T-helper 22 cell (primary cell): ENCODE measurements around the gene DNAJB5.

Experiments used
- DNase-seq: peaks from one replicate; pipeline ENCODE4 v3.0.0-alpha.2; 2020; ENCODE audit warnings: low read depth

DNAJB5 gene

DNA sequence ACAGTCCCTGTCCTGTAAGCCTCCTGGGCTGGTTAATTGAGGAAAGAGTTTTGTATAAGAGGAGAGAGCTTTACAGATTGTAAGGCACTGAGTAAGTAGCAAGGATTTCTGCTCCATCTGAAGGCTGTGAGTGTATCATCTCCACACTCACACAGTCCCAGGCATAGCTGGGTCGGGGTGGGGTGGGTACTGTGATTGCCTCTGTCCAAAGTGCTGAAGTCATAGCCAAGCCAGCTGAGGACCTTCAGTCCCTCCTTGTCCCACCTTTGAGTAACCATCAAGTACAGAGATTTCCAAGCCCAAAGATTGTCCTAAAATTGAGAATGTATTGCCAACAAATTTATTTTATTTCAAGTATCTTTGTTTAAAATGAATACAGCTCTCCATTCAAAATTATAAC, 5.5 kb upstream of the DNAJB5 start:
- DNase-seq = no peak

DNA sequence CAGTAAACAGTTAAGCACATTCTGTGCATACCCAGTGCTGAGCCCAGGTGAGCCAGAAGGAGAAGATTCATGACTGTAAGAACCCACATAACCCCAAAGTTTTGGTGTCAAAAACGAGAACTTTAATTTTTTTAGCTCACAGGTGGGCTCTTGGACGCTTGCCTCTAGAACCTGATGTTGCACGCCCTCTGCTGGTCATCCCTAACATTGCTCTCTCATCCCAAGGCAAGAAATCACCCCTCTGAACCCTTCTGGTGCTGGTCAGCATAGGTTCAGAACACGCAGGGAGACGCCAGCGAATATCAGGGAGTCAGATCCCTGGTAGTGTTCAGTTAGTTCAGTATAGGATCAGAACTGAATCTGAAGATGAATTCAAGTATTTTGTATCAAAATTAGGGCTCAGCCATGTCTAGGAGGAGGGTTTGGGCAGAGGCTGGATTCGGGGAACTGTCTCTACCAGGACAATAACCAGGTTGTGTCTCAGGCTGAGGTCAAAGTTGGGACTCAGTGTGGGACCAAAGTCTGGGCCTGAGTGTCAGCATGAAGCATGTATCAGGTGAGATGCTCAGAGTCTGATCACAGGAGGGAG, 4.1 kb upstream of the DNAJB5 start:
- DNase-seq = no peak

DNA sequence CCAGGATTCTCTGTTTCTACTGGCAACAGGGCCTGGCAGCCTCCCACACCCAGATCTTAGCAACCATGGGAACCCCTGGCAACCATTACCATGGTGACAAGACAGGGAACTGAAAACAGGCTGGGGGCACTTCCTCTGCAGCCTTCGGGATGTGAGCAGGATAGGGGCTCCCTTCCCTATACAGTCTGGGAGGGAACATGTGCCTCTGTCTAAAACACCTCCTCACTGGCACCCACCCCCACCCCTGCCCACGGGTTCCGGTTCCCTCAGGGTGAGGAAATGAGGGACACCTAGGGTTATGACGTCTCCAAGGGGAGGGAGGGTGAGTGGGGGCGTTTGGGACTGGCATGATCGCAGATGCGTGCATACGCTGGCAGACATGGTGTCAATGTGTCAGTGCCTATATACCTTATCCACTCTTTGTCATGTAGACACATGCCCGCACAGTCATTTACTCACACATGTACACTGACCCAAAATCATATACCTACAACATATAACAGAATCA, 3.0 kb upstream of the DNAJB5 start:
- DNase-seq = peak; percentile 69

DNA sequence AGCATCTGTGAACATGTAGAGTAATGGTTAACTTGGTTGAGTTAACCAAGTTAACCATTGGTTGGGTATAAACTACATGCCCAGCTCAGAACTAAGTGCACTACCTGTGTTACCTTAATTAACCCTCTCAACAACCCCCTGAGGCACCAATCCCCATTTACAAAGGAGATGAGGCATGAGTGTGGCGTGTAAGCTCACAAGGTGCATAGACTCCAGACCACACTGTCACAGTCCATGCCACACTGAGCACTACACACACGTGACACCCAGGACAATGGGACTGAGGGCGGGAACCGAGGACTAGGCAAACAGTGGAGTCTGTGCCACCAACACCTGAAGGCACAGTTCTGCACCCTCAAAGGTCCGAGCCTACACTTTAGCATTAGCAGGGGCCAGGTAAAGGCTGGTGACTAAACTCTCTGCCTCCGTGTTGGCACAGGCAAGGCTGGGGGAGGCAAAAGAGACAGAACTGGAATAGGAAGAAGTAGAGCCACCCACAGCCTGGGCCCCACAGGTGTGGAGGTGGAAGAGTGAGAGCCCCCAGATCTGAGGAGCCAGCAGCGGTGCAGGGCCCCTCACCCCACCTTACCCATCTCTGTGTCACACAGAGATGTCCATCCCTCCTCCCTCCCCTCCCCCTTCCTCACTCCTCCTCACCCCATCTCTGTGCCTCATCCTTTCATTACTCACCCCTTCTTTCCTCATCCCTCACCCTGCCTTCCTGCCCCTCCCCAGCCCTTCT, 2.2 kb upstream of the DNAJB5 start:
- no peak for DNase-seq

DNA sequence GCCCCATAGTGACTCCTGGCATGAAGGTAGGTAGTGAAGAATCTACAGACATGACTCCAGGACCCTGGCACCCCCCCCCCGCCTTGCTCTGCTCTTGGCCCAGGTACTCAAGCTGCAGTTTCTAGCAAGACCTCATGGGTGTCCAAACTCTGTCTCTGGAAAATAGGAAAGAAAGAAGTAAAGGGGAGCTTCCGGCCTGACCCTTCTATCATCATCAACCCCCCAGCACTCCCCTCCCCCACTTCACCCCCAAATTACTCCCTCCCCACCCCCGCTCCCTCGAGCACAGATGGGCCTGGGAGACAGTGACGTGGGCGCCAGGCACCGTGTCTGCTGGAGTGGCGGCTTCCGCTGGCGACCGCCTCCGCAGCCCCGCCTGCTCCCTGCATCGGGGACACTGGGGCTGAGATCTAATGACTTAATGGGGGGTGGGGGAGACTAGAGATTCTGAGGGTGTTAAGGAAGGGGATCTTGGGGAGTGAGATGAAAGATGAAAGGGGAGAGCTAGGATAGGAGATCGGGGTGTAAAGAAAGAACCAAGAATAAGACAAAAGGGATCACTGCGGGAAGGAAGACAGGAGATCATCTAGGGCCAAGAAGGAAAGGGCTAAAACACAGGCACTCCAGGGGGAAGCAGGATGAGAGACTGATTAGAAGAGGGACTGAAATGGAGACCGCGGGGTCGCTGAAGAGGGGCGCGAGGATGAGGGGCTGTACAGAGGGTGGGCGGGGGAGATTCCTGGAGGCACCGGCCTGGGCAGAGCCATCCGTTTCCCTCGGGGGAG, 1.1 kb upstream of the DNAJB5 start:
- DNase-seq = peak; percentile 41

DNA sequence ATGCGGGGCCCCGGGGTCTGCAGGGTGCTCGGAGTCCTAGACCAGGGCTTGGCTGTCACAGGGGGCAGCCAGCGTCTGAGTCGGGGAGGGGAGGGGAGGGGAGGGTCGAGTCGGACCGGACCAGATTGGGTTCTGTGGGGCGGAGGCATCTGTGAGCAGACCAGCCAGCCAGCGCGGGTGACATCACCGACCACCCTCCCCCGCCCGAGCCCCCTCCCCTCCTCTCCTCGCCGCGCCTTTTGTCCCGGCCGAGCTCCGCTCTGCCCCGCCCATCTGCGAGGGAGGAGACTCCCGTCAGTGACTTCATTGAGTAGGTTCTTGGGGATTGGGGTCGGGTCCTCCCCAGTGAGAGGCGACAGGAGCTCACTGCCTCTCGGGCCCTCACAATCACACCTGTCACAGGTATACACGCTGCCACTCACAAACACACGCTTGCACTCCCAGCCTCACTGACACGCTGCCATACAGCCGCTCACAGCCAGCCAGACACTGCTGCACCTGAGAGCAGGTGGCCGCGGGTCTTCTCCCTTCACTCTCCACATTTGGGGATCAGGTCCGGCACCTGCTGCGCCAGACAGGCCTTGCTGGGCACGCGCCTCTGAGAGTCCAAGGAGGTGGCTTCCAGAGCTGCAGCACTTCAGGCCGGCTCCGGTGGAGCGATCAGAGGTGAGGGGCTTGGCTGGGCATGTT, 546 bp downstream of the DNAJB5 start:
- peak; percentile 47 for DNase-seq

DNA sequence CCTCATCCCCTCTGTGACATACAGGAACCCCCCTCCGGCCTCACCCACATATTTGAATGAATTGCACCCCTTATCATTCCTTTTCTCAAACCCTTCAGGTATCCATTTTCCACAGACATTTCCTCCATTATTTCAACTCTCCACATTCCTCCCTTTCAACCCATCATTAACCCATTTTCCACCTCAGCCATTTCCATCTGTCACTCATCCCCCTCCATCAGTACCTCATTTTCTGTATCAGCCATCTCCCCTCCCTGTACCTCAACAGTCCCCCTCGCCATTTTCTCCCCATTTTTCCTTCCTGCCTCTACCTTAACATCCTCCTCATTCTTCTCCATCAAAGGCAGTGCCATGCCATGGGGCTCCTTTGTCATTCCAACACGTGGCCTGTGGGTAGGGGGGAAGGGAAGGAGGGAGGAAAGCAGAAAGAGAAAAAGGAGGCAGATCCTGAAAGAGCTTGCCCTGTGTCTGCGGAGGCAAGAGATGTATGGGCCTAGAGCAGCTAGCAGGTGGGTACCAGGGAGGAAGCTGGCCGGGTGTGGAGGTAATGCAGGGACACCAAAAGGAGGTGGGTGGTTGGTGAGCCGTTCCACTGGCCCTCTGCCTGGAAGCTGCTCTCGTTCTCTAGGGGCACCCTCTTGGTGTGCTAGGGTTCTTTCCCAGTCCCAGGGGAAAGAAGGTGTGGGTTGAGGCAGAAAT, 1.5 kb downstream of the DNAJB5 start:
- no peak for DNase-seq

DNA sequence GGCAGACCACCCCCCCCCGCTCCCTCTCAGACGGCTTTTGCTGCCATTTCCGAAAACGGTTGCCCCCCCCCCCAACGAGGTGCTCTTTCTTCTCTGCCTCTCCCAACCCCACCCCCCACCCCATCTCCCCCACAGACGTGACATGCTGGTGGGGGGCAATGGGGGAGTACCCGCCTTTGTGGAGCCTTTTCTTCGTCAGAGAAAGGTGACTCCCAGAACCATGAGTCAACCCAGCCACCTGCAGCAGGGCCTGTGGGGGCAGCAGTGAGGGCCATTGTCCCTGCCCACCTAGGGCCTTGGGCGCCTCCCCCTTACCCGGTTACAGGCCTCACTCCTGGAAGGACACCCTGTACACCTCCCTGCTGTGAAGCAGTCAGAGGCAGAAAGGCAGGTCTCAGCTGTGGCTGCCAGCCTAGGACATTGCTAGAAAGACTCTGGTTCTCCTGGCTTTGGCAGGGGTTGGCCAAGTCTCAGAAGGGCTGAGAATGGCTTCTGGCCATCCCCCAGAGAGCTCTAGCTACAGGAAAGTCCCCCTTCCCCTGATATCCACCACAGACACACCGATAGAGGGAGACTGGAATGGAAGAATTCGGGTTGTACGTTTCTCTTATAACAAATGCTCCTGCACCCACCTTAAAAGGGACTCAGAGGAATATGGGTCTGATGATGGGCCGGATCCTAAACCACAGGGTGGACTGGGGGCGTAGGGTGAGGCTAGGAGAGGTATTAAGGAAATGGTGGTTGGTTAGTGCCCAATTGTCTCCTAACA, 2.2 kb downstream of the DNAJB5 start:
- no peak for DNase-seq

DNA sequence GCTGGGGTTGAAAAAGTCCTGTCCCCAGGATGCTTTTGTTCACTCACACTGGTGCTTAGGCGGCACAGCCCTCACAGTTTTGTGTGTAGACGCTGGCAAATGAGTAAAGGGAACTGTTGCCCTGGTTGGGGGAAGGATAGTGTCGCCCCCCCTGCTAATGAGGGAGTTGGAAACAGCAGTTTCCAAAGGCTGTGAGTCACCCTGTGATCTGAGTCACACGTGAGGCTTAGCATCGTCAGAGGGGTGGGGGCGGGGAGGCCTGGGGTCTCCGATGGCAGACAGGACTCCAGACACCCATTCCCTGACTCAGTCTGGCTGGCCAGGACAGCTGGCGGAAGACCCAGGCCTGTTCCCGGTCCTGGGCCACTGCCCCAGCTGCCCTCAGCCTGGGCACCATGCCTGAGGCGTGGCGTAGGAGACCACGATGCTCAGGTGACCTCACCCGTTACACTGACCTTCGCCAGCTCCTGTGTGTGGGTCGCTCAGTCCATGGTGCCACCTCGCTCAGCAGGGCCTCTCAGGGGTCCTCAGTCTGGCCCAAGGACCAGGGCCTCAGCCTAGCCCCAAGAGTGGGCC, 2.9 kb downstream of the DNAJB5 start:
- DNase-seq = no peak

DNA sequence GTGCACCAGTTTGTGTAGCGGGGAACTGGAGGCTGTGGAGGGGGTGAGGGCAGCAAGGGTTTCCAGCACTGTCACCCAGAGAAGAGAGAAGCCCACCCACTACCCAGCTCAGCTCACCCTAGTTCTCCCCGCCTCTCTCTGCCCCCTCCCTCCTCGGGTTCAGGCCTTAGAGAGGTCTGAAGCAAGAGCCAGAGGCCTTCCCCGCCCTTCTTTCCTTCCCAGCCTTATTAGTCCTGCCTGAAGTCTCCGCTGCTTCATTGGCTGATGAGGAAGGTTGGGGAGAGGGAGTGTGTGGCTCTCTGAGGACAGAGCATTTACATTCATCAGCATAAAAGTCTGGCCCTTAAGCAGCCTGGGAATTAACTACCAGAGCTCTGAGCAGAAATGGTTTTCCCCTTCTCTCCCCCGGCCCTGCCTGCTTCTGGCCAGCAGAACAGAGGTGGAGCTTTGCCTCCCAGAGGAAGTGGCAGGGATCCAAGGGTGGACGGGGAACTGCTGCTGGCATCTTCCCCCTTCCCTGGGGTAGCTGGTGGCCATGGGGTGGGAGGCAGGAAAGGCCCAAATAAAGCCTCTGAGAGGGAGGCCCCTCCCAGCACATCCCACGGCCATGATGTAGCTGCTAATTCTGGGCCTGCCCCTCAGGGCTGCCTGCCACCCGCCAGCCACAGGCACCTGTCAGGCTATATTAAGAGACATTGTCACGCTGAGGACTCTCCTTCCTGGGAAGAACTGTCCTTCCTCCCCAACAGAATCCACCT, 4.1 kb downstream of the DNAJB5 start:
- no peak for DNase-seq

DNA sequence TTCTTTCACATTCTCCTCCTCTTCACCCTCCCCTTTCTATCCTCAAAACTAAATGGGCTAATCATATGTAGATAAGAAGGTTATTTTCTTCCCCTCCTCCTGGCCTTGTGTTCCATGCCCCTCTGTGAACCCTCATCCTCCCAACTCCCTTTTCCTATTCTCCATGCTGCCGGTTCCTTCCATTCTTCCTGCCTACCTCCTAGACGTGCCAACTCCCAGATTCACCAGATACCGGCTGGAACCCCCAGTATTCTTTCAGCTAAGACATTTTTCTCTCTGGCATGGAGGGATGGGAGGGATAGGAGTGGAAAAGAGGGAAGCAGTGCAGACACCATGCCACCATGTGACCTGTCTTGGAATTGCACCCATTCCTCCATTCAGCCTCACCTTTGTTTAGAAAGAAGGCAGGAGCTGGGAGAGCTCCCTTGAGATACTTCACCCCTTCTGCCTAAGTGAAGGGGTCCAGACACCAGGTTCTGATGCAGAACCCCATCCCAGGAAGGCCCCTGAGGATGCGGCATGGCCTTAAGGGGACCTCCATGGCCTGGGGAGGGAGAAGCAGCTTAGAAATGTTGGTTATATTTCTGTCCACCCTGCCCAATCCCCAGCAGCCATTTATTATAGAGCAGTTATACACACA, 4.8 kb downstream of the DNAJB5 start:
- no peak for DNase-seq

DNA sequence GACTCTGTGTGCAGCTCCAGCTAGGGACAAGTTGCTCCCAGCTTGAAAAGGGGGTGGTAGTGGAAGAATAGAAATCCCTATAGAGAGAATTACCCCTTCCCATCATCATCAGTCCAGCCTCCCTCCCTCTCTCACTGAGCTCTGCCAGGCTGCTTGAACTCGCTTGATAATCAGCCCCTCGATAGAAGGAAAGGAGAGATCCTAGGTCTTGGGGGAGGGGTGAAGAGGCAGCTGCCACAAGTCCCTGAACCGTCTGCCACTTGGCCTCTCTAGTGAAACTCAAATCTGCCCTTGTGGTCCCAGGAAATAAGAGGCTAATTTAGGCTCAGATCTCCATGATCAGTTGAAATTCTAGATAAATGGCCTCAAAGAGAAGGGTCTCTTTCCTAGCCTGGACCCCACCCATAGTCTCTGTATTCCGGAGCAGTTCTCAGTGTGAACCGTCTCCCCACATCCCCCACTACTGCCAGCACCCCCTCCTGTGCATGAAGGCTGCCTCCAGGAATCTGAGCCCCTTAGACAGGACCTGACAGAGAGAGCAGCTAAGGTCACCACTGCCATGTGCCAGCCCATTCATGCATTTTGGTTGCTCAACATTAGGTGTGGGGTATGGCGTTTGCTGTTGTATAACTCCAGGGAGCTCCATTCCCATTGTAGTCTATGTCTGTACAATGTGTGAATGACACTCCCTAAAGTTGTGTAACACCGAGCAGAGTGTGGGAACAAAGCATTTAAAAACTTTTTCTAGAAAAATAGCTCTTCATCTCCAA, 5.5 kb downstream of the DNAJB5 start:
- DNase-seq = no peak

DNA sequence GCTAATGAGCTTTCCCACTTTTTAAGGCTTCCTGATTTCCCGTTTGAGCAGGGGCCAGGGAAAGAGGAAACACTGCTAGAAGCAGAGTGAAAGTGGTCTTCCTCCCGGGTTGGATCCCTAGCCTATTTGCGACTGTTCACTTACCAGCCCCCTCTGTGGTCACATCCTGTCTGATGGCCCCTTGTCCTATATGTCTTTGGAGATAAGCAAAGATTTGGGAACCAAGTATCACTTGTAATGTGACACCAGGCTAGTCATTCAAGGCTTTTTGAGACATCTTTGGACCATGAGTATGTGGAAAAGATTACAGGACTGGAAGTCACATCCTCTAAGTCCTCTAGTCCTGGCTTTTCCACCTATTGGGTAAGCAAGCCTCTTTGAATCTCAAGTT, 6.1 kb downstream of the DNAJB5 start:
- DNase-seq = no peak

DNA sequence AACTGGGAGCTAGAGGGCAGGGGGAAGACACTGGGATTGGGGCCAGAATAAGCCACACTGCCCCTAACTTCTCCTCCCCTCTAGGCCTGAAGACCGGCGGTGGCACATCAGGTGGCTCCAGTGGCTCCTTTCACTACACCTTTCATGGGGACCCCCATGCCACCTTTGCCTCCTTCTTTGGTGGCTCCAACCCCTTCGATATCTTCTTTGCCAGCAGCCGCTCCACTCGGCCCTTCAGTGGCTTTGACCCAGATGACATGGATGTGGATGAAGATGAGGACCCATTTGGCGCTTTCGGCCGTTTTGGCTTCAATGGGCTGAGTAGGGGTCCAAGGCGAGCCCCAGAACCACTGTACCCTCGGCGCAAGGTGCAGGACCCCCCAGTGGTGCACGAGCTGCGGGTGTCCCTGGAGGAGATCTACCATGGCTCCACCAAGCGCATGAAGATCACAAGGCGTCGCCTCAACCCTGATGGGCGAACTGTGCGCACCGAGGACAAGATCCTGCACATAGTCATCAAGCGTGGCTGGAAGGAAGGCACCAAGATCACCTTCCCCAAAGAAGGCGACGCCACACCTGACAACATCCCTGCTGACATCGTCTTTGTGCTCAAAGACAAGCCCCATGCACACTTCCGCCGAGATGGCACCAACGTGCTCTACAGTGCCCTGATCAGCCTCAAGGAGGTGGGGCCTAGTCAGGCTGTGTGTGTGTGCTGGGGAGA, 6.8 kb downstream of the DNAJB5 start:
- DNase-seq = no peak

DNA sequence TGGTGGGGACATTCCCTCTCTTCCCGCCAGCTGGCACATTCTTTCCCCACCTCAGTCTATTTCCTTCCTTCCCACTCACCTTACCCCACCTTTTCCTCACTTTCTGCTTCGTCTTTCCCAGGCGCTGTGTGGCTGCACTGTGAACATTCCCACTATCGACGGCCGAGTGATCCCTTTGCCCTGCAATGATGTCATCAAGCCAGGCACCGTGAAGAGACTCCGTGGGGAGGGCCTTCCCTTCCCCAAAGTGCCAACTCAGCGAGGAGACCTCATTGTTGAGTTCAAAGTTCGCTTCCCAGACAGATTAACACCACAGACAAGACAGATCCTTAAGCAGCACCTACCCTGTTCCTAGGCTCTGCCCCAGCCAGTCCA, 7.3 kb downstream of the DNAJB5 start:
- no peak for DNase-seq

DNA sequence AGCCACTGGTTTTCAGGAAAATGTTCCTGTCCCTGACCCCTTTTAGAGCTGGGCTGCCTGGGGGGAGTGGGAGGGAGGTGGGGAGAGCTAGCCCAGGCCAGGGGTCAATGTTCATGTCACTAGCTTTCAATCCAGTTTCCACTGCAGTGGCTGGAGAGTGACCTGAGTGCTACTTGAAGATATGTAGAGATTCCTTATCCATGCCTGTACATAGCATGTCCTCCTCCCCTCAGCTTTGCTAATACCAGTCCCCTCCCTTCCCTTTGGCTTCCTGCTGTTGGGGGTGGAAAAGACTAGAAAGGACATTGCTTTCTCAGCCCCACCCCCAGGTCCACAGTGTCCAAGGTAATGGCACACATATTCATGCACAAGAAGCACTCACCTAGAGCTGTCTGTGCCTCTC, 7.8 kb downstream of the DNAJB5 start:
- DNase-seq = no peak

DNA sequence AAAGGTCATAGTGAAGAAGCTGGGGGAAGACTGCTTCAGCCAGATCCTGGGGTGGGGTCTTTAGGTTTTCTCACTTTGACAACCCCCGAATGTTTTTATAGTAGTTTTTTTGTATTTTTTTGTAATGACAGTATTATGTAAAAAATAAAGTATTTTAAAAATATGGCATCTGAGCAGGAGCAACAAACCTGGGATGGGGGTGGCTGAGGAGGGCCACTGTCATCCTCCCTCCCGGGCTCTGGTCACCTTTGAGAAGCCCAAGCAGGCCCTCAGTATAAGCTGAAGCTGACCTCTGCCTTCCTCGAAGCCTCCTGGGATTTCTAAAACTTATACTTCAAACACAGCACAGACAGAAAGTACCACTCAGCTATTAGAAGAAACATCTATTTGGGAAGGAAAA, 8.7 kb downstream of the DNAJB5 start:
- no peak for DNase-seq

DNA sequence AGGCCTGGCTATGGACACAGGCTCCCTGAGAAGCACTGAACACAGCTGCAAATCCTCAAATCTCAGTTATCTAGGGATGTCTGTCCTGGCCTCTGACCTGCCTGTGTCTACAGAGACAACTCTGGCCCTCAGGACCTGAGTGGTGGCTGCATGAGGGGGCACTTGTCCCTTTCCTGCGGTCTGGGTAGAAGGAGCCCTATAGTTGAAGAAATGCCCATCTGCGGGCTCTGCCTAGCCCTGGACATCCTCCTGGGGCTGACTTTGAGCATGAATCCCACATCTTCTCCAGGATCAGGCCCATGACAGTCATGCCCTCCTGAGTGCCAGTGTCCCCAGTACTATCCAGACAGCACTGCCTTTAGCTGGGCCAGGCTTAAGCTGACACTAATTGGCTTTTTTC, 10.0 kb downstream of the DNAJB5 start:
- DNase-seq = no peak
